DND-41 (cell line): Measurements from ENCODE around the gene ABHD12B.

Experiments
- ATAC-seq: fragments of 200-7000 bp; cut with Tn5 transposase; 3 replicates; pipeline ENCODE4 v1.9.1; 2021; ENCODE audit warnings: low read depth; ENCODE audit not compliant: insufficient read depth
- DNase-seq: peaks from one replicate; pipeline ENCODE4 v3.0.0-alpha.2; 2020
- H2AFZ ChIP-seq: 2 replicates; pipeline ENCODE4 v1.6.0; 2012; ENCODE audit warnings: low read depth, low read length
- H3K27ac ChIP-seq: 2 replicates; pipeline ENCODE4 v1.5.1; 2012; ENCODE audit warnings: low read length, inconsistent platforms
- H3K27me3 ChIP-seq: fragments of 200-600 bp; sonication (generic); 2 replicates; pipeline ENCODE4 v1.6.0; 2012; ENCODE audit warnings: low read length, mild to moderate bottlenecking, inconsistent platforms; ENCODE audit not compliant: insufficient read depth, poor library complexity
- H3K36me3 ChIP-seq: 2 replicates; pipeline ENCODE4 v1.5.1; 2012; ENCODE audit warnings: low read length, inconsistent platforms; ENCODE audit not compliant: insufficient read depth
- H3K4me1 ChIP-seq: 2 replicates; pipeline ENCODE4 v1.5.1; 2012; ENCODE audit warnings: mild to moderate bottlenecking, low read length; ENCODE audit not compliant: insufficient read depth
- H3K4me2 ChIP-seq: 2 replicates; pipeline ENCODE4 v1.6.0; 2012; ENCODE audit warnings: mild to moderate bottlenecking, moderate library complexity, low read length, inconsistent platforms; ENCODE audit not compliant: insufficient read depth
- H3K4me3 ChIP-seq, 2 experiments: fragments of 200-600 bp in 1 of 2; shearing (Covaris generic) in 1 of 2; 2 replicates each; pipeline ENCODE4 v1.5.1; 2012 to 2016; ENCODE audit warnings: inconsistent platforms in 2 of 2, low read length in 2 of 2, mild to moderate bottlenecking in 2 of 2, low read depth in 1 of 2, moderate library complexity in 1 of 2
- H3K79me2 ChIP-seq: 2 replicates; pipeline ENCODE4 v1.6.0; 2012; ENCODE audit warnings: low read length, inconsistent platforms; ENCODE audit not compliant: insufficient read depth
- H3K9ac ChIP-seq: 2 replicates; pipeline ENCODE4 v1.6.0; 2012; ENCODE audit warnings: low read depth, mild to moderate bottlenecking, inconsistent platforms, low read length, moderate library complexity
- H3K9me3 ChIP-seq: 2 replicates; pipeline ENCODE4 v1.5.1; 2012; ENCODE audit warnings: low read length, moderate library complexity, mild to moderate bottlenecking, inconsistent platforms; ENCODE audit not compliant: insufficient read depth, severe bottlenecking
- H4K20me1 ChIP-seq: 2 replicates; pipeline ENCODE4 v1.6.0; 2012; ENCODE audit warnings: low read length; ENCODE audit not compliant: insufficient read depth
- EZH2 ChIP-seq: IDR thresholded peaks from 3 replicates; pipeline ENCODE4 v1.6.1; 2012; ENCODE audit warnings: borderline replicate concordance, low read depth, mild to moderate bottlenecking, moderate library complexity, low read length, inconsistent platforms; ENCODE audit not compliant: severe bottlenecking
- TF ChIP-seq, protein P1 (sequence below): IDR thresholded peaks from 2 replicates; pipeline ENCODE4 v1.5.1; 2012; ENCODE audit warnings: borderline replicate concordance, low read length, moderate library complexity, mild to moderate bottlenecking; ENCODE audit not compliant: poor library complexity, severe bottlenecking; ENCODE audit errors: extremely low read depth

ABHD12B gene

DNA sequence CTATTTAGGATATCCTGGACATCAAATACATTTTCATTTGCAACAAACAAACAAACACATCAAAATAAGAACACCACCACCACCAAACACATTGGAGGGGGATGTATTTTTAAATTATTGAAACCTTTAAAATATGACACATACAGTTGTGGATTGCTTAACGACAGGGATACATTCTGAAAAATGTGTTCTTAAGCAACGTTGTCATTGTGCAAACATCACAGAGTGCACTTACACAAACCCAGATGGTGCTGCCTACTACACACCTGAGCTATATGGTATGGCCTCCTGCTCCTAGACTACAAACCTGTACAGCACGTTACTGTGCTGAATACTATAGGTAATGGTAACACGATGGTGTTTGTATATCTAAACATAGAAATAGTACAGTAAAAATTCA lies 53.0 kb downstream of the ABHD12B start:
- no peak overlapping the region for H3K27ac ChIP-seq
- no peak for DNase-seq
- ATAC-seq = no peak
- no peaks in the 10 kb centered on the region for H3K27me3 ChIP-seq
- H3K36me3 ChIP-seq = no peaks in the 10 kb centered on the region
- H3K79me2 ChIP-seq = no peaks in the 10 kb centered on the region
- no peak overlapping the region for H3K4me2 ChIP-seq
- H3K9ac ChIP-seq = no peak overlapping the region
- TF ChIP-seq, protein P1, sequence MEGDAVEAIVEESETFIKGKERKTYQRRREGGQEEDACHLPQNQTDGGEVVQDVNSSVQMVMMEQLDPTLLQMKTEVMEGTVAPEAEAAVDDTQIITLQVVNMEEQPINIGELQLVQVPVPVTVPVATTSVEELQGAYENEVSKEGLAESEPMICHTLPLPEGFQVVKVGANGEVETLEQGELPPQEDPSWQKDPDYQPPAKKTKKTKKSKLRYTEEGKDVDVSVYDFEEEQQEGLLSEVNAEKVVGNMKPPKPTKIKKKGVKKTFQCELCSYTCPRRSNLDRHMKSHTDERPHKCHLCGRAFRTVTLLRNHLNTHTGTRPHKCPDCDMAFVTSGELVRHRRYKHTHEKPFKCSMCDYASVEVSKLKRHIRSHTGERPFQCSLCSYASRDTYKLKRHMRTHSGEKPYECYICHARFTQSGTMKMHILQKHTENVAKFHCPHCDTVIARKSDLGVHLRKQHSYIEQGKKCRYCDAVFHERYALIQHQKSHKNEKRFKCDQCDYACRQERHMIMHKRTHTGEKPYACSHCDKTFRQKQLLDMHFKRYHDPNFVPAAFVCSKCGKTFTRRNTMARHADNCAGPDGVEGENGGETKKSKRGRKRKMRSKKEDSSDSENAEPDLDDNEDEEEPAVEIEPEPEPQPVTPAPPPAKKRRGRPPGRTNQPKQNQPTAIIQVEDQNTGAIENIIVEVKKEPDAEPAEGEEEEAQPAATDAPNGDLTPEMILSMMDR = no peak
- TF ChIP-seq EZH2 = no peak
- H3K4me3 ChIP-seq = no peak overlapping the region
- H3K9me3 ChIP-seq = no peaks in the 10 kb centered on the region
- no peaks in the 10 kb centered on the region for H4K20me1 ChIP-seq
- H2AFZ ChIP-seq = no peak overlapping the region
- H3K4me1 ChIP-seq = peaks cover 6% of the 10 kb centered on the region

DNA sequence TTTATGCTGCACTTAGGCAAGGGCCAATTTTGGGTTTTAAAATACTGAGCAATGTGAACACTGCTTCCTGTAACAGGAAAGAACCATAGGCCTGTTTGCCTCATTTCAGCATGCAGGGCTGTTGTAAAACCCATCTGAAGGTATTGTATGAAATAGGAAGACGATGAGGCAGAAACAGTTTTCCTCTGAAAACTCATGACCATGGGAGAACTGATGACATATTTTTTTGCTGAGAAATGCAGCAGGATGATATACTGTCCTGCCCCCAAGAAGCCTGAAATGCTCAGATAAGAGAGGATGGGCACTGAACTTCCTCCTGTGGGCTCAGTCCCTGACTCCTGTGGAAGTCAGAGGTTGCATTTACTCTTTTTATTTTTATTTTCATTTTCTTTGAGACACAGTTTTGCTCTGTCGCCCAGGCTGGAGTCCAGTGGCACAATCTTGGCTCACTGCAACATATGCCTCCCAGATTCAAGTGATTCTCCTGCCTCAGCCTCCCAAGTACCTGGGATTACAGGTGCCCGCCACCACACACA lies 55.1 kb downstream of the ABHD12B start:
- Histone ChIP-seq H3K36me3 (no peaks in the 10 kb centered on the region), H3K27ac (peak overlapping the region; percentile 64), H2AFZ (peak overlapping the region; percentile 64; the same call in 1 of the 2 replicates), H3K4me1 (peaks cover 6% of the 10 kb centered on the region), H3K79me2 (no peaks in the 10 kb centered on the region), H3K9me3 (no peaks in the 10 kb centered on the region), H3K4me3 (no peak overlapping the region), H3K4me2 (no peak overlapping the region), H3K27me3 (no peaks in the 10 kb centered on the region), H4K20me1 (no peaks in the 10 kb centered on the region), H3K9ac (no peak overlapping the region)
- DNase-seq = no peak
- TF ChIP-seq, protein P1 = no peak
- no peak for TF ChIP-seq EZH2
- ATAC-seq = no peak

DNA sequence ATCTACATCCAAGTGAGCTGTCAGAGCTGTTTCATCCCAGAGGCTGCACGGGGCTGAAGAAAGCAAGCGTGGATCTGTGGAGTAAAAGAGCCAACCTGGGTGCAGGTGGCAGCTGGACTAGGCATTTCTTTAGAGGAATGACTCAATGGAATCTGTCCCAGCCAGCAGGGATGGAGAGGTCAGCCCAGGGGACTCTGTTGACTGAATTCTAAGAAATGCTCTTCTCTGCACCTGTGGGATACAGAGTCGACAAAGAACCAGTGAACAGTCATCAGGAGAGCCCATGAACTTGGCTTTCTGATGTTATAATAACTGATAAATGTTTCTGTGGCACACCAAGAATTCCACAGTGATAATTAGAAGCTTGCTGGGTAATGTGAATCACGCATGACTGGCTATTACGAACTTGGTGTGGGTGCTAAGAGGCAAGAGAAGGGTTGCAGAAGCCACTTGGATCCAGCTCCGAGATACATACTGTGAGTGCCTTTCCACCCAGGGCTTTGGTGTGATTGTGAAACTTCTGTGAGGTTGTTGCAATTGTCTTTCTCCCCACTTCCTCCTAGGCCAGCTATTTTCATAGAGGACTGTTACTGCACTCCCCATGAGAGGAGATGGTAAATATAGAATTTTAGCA lies 56.3 kb downstream of the ABHD12B start:
- peak; percentile 27; the same call in 1 of the 3 replicates for ATAC-seq
- Histone ChIP-seq H3K4me2 (no peak overlapping the region), H3K4me1 (peaks cover 6% of the 10 kb centered on the region), H3K9ac (no peak overlapping the region), H2AFZ (no peak overlapping the region), H4K20me1 (no peaks in the 10 kb centered on the region), H3K9me3 (no peaks in the 10 kb centered on the region), H3K27ac (no peak overlapping the region), H3K27me3 (no peaks in the 10 kb centered on the region), H3K4me3 (no peak overlapping the region), H3K36me3 (no peaks in the 10 kb centered on the region), H3K79me2 (no peaks in the 10 kb centered on the region)
- TF ChIP-seq, protein P1 = no peak
- no peak for TF ChIP-seq EZH2
- no peak for DNase-seq

DNA sequence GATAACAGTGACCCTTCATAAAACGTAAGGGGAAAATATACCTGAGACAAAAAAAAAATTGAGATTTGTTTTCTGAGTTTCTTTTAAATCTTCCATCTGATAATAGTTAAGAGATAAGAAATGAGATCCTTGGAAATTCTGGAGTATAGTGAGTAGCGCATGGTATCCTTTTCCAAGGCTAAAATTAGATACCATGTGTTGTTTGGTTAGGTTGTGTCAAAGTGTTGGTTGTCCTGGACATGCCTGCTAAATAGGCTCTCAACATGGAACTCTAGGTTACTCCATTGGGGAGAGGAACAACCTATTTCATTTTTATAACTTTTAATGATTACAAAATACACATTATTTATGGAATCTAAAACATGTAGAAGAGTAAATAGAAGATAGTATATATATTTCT lies 57.7 kb downstream of the ABHD12B start:
- no peaks in the 10 kb centered on the region for H3K79me2 ChIP-seq
- ATAC-seq = no peak
- H3K4me3 ChIP-seq = no peak overlapping the region
- no peak overlapping the region for H2AFZ ChIP-seq
- no peak overlapping the region for H3K9ac ChIP-seq
- no peaks in the 10 kb centered on the region for H3K27me3 ChIP-seq
- no peak overlapping the region for H3K27ac ChIP-seq
- no peaks in the 10 kb centered on the region for H3K36me3 ChIP-seq
- H4K20me1 ChIP-seq = no peaks in the 10 kb centered on the region
- no peaks in the 10 kb centered on the region for H3K9me3 ChIP-seq
- peaks cover 6% of the 10 kb centered on the region for H3K4me1 ChIP-seq
- DNase-seq = no peak
- no peak overlapping the region for H3K4me2 ChIP-seq
- TF ChIP-seq EZH2 = no peak
- TF ChIP-seq, protein P1 = no peak
